Smooth muscle cell of the brain vasculature (primary cell): ENCODE data around the gene TIAM1.

Experiments
- DNase-seq: peaks from one replicate; pipeline ENCODE4 v3.0.0-alpha.2; 2012; ENCODE audit warnings: low read depth, low spot score

TIAM1 gene

DNA sequence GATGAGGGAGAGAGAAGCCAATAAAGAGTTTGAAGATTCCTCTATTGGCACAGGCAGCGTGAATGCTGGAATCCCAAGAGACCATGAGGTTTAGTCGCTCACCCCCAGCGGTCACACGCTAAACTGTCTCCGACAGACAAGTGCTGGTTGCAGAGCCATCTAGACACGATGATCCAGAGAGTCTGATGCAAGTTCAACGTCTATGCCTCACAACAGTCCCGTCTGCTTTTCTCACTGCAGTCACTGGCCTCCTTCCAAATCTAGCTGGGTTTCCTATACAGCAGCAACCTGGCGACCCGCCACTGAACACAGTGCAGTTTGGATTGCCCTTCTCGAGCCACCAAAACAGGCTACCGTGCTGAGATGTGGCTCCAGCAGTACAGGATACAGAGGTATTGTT is 207.2 kb downstream of the TIAM1 start:
- DNase-seq: peak; percentile 36

DNA sequence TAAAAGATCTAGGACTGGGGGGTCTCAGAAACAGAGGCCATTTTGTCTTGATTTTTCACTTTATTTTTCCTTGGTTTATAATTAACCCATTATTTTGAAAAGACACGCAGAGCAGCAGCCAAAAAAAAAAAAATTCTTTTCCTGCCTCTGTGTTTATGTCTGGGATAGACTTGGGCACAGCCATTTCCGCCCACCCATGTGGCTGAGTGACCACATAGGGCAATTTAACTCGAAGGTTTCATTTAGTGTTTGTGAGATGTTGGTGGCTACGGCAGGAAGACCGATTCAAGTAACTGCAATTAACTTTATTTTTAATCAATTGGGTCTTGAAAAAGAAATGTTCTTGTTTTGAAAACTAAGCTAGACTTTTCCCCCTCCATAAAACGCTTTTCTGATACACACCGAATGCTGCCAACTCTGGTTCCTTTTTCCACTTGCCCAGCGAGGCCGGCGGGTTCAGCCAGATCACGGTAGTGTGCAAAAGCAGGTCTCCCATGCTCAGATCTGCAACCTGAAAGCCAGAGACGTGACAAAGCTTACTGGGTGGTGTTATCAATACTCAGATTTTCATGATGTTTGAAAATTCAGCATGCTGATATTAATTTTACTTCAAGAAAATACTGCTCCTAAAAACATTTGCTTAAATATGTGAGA is 208.4 kb downstream of the TIAM1 start:
- no peak for DNase-seq

GRCh38 chr21:31133243-31133830 is 210.7 kb downstream of the TIAM1 start:
- DNase-seq: no peak

DNA sequence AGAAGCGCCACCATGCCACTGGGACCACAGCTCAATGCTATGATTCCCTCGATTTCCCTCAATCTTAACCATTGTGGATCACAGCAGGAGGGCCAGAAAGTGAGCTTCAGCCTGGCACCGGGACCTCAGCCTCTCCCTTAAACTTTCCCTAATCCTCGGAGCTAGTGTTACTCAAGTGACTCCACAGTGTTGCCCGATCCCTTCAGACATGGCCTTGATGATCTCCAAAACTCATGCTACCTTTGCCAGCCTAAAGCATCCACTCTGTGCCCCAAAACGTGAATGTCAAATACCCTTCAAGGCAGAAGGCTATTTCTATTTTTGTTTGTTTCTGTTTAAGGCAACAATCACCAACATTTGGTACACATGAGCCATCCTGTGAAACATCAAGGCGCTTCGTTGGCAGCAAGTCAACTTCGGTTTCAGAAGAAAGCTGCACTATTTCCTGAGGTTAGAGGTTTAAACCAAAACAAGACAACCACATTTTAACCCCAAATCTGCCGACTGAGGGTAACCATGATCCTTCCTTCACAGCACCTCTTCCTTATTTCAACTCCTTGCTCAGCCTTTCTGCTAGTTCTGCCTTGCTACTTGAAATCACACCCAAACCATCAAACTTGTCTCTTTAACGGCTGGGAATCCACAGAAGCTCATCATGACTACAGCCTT is 211.4 kb downstream of the TIAM1 start:
- DNase-seq: no peak

DNA sequence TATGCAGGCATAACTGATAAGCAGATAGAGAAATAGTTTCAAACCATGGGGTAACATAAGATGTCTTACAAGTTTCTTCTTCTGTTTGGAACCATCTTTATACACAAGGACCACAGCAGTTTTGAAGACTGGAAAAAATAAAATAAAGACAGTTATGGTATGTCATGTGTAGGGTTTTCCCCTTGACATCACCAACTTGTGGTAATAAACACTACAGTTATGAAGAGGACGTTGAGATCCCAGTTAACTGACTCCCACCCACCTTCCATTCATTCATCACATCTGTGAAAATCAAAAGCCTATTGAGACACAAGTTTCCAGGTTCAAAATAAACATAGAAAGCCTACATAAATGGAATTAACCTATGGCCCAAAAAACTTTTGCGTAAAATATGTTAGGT is 213.2 kb downstream of the TIAM1 start:
- DNase-seq: no peak

GRCh38 chr21:31128234-31128633 is 215.8 kb downstream of the TIAM1 start:
- DNase-seq: no peak

GRCh38 chr21:31124010-31124409 is 220.1 kb downstream of the TIAM1 start:
- no peak for DNase-seq

DNA sequence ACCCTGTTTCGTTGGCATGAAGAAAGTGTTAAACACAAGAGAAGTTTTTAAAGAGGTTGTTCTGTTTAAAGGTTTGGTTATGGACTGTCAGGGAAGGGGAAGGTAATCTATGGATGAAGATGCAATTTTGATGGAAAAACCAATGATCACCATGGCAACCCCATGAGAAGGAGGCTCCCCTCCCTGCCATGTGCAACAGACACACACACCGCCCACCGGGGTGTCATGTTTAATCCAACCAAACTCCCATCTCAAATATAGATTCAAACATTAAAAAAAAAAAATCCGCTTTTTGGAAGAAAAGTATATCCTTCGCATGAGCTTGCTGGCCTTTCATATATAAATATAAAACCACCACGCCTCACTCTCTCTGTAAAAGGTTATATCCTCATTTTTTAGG is 224.9 kb downstream of the TIAM1 start:
- no peak for DNase-seq

DNA sequence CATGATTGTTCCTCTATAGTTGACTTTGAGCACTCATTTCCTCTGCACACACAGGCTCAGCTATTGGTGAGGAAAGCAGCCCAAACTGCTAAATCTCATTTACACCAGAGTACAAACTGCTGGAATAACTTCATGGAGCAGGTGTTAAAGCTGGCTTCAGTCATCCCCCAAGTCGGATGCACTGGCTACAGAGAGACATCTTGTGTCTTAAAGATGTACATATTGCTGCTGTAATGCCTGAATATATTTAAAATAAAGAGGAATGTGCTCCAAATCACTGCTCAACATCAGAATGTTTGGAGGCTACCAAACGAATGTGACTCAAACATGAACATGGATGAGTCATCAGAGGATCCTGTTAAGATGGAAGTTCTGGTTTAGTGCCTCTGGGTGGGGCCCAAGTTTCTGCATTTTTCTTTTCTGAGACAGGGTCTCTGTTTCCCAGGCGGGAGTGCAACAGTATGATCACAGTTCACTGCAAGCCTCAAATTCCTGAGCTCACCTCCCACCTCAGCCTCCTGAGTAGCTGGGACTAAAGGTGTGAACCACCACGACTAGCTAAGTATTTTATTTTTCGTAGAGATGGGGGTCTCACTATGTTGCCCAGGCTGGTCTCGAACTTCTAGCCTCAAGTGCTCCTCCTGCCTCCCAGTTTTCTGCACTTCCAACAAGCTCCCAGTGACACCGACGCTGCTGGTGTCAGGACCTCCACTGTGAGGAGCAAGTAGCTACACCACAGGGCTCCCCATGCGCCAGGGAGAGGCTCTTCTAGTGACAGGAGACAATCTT is 226.7 kb downstream of the TIAM1 start:
- peak; percentile 21 for DNase-seq

- no peak for DNase-seq
These were observed 228.8 kb downstream of the TIAM1 start for GRCh38 chr21:31115249-31115648.

GRCh38 chr21:31111093-31111492 is 233.0 kb downstream of the TIAM1 start:
- no peak for DNase-seq

- no peak for DNase-seq
These were observed 233.6 kb downstream of the TIAM1 start for GRCh38 chr21:31110430-31110829.

- DNase-seq: no peak
These were observed 236.2 kb downstream of the TIAM1 start for GRCh38 chr21:31107871-31108270.

GRCh38 chr21:31107176-31107785 is 236.8 kb downstream of the TIAM1 start:
- DNase-seq: no peak

DNA sequence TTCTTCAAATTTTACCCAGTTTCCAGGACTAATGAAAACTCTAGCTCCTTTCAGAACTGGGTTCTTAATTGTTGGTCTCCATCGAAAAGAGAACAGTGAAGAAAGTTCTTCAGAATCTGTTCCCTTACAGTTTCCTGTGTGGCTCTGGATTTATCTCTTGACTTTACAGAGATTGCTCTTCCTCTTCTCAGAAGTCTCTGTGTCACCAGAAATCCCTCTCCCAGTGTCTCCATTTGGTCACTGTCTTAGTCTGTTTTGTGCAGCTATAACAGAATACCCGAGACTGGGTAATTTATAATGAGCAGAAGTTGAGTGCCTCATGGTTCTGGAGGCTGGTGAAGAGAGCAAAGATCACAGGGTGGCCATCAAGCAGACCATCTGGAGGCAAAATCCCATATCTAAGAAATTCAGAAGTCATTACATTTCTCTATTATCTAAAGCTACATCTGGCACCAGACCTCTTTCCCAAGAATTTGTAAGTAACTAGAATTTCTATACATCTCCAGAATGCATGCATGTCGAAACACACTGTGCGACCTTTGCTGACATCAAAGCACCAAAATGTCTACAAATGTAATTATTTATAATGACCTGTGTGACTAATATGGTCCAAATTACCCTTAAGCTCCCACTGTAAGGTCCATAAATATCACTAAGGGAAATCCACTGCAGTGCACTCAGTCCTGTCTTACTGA is 240.3 kb downstream of the TIAM1 start:
- DNase-seq: no peak

DNA sequence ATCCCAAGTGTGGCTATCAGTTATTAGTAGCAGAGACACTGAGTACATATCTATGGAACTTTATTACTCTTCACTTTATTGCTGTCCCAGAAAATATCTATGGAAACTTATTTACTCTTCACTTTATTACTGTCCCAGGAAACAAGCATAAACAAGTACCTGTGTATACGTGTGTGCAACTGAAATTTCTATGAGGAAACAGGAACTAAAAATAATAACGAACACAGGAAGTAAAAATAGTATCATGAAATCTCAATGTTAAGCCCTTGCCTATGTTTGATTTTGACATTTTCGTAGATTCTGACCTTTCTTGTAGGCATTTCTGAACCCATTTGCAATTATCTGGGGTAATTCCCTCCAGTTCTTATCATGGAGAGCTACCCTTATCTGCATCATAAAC is 240.9 kb downstream of the TIAM1 start:
- DNase-seq: no peak

DNA sequence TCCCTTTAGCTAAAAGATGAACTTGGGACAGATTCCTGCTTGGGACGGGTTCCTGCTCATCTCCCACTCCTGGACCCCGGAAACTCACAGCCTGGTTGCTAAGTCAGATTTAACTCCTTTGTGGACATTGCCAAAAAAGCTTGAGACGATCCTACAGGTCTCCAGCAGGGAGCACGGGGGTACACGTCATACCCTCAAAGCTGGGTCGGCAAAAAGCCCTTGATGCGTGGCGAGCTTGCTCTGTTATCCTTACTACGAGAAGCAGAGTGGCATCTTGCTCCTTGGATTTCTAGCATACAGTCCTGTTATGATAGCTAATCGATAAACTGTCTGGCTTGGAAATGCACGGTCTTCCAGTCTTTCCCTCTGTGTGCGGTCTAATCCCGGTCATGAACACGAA is 244.9 kb downstream of the TIAM1 start:
- no peak for DNase-seq

DNA sequence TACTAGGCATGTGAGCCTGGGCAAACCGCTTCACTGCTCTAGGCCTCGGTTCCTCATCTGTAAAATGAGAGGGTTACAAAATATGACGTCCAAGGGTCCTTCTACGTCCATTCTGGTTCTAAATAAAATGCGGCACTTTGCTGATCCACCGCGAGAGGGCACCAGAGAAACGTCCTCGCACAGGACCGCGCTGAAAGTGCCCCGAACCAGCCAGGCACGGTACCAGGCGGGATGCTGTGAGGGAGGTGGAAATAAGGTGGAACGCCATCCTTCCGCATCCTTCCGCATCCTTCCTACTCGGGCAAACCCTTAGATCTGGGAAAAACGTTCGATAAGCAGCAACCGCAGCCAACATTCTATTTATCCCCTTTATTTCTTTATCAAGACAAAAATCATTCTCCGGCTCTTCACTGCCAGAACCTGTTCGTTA is 245.5 kb downstream of the TIAM1 start:
- DNase-seq: peak; percentile 31

DNA sequence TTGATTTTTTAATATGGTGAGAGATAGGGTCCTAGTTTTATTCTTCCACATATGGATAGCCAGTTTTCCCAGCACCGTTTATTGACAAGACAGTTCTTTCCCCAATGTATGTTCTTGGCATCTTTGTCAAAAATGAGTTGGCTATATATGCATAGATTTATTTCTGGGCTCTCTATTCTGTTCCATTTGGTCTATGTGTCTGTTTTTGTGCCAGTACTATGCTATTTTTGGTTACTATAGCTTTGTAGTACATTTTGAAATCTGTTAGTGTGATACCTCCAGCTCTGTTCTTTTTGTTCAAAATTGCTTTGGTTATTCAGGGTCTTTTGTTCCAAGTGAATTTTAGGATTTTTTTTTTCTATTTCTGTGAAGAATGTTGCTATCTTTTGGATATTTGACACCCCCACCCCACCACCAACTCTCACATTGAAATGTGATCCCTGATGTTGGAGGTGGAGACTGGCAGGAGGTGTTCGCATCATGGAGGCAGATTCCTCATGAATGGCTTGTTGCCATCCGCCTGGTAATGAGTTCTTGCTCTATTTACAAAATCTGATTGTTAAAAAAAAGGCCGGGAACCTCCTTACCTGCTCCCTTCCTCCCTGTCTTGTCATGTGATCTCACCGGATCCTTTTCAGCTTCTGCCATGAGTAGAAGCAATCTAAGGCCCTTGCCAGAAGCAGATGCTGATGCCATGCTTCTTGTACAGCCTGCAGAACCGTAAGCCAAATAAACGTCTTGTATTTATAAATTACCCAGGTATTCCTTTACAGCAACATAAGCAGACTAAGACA is 251.0 kb downstream of the TIAM1 start:
- DNase-seq: no peak

DNA sequence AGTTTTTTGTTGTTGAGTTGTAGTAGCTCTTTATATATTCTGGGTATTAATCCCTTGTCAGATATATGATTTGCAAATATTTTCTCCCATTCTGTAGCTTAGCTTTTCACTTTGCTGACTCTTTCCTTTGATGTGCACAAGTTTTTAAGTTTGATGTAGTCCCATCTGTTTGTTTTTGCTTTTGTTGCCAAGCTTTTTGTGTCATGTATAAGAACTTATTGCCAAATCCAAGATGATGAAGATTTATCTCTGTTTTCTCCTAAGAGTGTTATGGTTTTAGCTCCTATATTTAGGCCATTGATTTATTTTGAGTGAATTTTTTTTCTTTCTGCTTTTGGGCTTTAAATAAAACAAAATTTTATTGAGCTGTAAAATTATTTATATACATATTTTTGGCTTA is 253.7 kb downstream of the TIAM1 start:
- no peak for DNase-seq

GRCh38 chr21:31088474-31088751 is 255.6 kb downstream of the TIAM1 start:
- no peak for DNase-seq
